Activated CD4-positive, alpha-beta memory T cell treated with anti-CD3 and anti-CD28 coated beads, Interleukin-2, amount 10 ng/mL, durations not matched to agents 7 days and 5 days (primary cell): ENCODE data around the gene BCLAF3. TPM values are rescaled to one million over a fixed set of nuclear protein-coding genes. Genes with fewer than 3 reads are reported as not detected.

Experiments
- CTCF ChIA-PET: fragments of 350-600 bp; sonication (Branson Sonifier 250); formaldehyde crosslinking; loops from one replicate; lab custom pipeline; 2021; ENCODE audit warnings: antibody characterized with exemption, inconsistent platforms; lab: Charles Lee
- POLR2A ChIA-PET: fragments of 350-600 bp; sonication (Branson Sonifier 250); formaldehyde crosslinking; loops from one replicate; lab custom pipeline; 2021; ENCODE audit warnings: antibody characterized with exemption; lab: Charles Lee
- DNase-seq: peaks from one replicate; pipeline ENCODE4 v3.0.0-alpha.2; 2020
- H3K27ac Mint-ChIP-seq: one replicate; pipeline ENCODE4 v1.8.0; 2021; ENCODE audit warnings: mild to moderate bottlenecking, mixed read lengths
- H3K27me3 Mint-ChIP-seq: one replicate; pipeline ENCODE4 v1.8.0; 2021; ENCODE audit warnings: mixed read lengths
- H3K36me3 Mint-ChIP-seq: one replicate; pipeline ENCODE4 v1.8.0; 2021; ENCODE audit warnings: low read depth, mixed read lengths
- H3K4me1 Mint-ChIP-seq: one replicate; pipeline ENCODE4 v1.8.0; 2021; ENCODE audit warnings: mixed read lengths
- H3K4me3 Mint-ChIP-seq: one replicate; pipeline ENCODE4 v1.8.0; 2021; ENCODE audit warnings: mild to moderate bottlenecking, mixed read lengths
- H3K9me3 Mint-ChIP-seq: one replicate; pipeline ENCODE4 v1.8.0; 2021; ENCODE audit warnings: mixed read lengths
- total RNA-seq, 2 experiments: library from RNA; stranded (reverse); gene quantifications; one replicate each; pipeline ENCODE4 v1.2.3, GENCODE V29; 2021

The BCLAF3 gene
- total RNA-seq, 2 experiments from 2014 or later, result 8.4 to 8.6 TPM

DNA sequence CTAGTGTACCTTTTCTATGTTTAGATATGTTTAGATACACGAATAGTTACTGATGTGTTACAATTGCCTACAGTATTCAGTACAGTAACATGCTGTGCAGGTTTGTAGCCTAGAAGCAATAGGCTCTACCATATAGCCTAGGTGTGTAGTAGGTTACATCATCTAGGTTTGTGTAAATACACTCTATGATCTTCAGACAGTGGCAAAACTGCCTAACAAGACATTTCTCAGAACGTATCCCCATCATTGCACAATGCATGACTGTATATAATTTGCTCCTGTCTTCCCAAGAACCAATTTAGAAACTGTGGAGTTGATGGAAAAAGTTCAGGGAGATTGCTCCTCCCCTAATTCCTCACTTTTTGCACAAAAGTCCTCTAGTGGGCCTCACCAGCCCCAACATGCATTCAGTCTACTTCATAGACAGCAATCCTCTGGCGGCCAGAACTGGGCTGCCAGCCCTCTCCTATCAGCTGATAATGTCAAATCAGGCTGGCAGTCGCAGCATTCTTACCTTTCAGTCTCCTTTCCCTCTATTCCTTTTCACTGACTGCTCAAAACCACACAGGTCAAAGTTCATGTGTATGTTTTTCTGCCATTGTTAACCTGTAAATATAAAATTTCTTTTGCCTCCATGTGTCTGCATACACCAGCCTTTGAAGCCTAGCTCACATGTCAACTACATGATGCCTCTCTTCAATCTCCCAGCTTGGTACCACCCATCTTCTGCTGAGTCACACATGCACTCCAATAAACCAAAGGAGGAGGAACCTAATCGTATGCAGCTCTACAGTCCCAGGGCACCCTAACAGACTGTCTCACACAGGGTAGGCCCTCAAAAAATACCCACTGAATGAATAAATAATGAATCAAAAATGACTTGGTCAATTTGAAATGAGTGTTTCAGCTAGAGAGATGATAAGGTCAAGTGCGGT lies 32.0 kb downstream of the BCLAF3 start:
- ChIA-PET POLR2A (no interaction called here), CTCF (no interaction called here)
- Mint-ChIP-seq H3K4me1 (peaks cover 5% of the 10 kb centered on the region), H3K27me3 (no peaks in the 10 kb centered on the region), H3K27ac (no peak overlapping the region), H3K36me3 (peaks cover 7% of the 10 kb centered on the region), H3K4me3 (no peak overlapping the region), H3K9me3 (no peaks in the 10 kb centered on the region)
- no peak for DNase-seq

DNA sequence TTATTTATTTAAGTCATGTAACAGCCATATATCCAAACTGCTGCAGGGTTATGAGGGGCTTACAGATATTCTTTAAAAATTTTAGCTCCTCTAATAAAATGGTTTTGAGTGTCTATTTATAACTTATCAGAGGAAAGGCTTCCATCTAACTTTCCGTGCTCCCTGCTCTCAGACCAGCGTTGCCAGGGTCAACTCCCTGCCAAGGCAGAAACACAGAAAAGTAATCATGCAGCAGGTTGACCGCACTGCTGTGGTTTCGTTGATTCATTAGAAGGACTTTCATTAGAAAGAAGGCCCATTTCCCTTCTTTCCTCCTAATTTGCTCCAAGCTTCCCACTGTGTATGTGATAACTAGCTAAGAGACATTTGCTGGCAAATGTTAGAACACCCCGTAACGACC lies 33.9 kb downstream of the BCLAF3 start:
- Mint-ChIP-seq H3K9me3 (no peaks in the 10 kb centered on the region), H3K27me3 (no peaks in the 10 kb centered on the region), H3K27ac (no peak overlapping the region), H3K4me3 (no peak overlapping the region), H3K4me1 (peaks cover 3% of the 10 kb centered on the region), H3K36me3 (peaks cover 9% of the 10 kb centered on the region)
- DNase-seq, result no peak
- ChIA-PET POLR2A (no interaction called here), CTCF (no interaction called here)

DNA sequence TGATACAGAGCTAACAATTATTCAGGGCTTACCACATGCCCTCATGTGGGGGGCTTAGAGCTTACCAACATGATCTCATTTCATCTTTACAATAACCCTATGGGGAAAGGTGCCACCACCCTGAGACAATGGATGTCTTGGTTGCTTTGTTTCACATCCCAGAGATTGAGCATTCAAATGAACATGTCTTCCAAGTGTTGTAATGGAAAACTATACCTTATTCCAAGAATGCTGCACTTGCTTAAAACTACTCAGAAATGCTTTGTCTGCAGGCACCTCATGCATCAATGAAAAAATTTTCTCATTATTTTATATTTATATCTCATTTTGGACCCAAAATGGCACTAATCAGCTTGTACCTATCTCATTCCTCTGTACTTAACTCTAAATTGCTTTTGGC lies 34.6 kb downstream of the BCLAF3 start:
- ChIA-PET POLR2A (no interaction called here), CTCF (no interaction called here)
- Mint-ChIP-seq H3K4me1 (peaks cover 3% of the 10 kb centered on the region), H3K9me3 (no peaks in the 10 kb centered on the region), H3K27me3 (no peaks in the 10 kb centered on the region), H3K4me3 (no peak overlapping the region), H3K36me3 (peaks cover 9% of the 10 kb centered on the region), H3K27ac (no peak overlapping the region)
- no peak for DNase-seq

DNA sequence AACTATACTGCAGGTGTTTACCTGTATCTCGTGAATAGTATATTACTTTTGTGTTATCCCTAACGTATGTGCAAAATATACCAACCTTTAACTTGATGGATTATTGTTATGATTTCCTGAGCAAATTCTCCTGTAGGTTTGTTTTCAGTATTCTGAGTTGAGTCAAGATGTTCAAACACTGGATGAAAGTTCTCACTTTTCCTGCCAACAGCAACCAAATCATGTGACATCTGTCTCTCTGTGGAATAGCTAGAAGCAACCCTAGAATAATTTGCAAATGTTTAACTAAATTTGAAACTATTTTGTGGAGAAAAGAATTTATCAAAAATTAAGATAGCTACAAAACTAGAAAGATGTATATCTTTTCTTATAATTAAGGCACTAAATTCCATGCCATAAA lies 35.6 kb downstream of the BCLAF3 start:
- no peak for DNase-seq
- H3K27me3 Mint-ChIP-seq, result no peaks in the 10 kb centered on the region
- ChIA-PET POLR2A (no interaction called here), CTCF (no interaction called here)
- H3K4me1 Mint-ChIP-seq, result no peaks in the 10 kb centered on the region
- no peaks in the 10 kb centered on the region for H3K9me3 Mint-ChIP-seq
- no peak overlapping the region for H3K4me3 Mint-ChIP-seq
- H3K36me3 Mint-ChIP-seq, result peaks cover 13% of the 10 kb centered on the region
- H3K27ac Mint-ChIP-seq, result no peak overlapping the region

DNA sequence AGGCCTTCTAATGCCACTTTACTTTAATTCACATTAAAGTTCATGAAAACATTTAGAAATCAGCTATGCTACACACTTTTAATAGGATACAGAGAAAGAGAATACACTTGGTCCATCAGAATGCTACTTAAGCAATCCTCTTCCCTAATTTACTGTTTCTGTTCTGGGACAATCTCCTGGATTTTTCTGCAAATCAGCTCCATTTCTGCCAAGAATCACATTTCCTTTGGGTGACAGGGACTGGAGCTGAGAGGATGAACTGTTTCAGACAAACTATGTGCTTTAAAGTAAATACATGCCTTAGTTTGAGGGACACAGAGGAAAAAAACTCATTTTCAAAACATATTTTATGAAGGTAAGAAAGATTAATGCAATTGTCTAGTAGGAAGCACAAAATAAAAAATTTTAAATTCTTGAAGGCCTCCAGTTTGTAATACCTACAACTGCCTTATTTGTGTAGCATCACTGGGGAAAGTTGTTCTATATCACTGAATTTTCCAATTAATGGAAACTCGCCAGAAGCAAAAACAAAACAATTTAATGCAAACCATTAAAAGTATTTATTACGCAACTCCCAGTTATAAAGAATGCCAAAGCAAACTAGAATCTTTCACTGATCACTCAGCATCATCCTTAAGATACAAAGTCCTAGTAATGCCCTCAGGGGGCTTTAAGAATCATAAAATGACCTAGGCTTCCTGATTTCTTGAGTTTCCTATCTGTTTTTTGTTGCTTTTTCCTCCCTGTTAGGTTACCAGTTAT lies 36.3 kb downstream of the BCLAF3 start:
- Mint-ChIP-seq H3K27ac (no peak overlapping the region), H3K4me1 (no peaks in the 10 kb centered on the region), H3K27me3 (no peaks in the 10 kb centered on the region), H3K9me3 (no peaks in the 10 kb centered on the region), H3K36me3 (peaks cover 18% of the 10 kb centered on the region), H3K4me3 (no peak overlapping the region)
- ChIA-PET POLR2A (no interaction called here), CTCF (no interaction called here)
- DNase-seq, result no peak

DNA sequence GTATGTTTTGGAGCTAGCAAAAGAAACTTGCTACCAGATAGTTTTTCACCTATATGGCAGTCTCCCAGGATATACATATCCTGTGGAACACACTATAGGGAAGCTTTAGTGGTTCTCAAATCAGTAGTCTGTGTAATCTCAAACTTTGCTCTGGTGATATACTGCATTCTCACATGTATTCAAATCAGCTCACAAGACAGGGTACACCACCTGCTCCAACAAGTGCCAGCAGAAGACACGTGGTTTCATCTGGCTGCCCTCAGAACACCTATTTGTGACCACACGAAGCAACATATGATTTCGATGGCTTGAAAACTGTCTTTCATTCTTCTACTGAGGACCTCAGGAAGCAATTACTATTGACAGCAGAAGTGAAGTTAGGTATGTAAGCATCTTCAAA lies 37.7 kb downstream of the BCLAF3 start:
- CTCF ChIA-PET, result no interaction called here
- Mint-ChIP-seq H3K36me3 (peaks cover 28% of the 10 kb centered on the region), H3K4me3 (no peak overlapping the region), H3K27me3 (no peaks in the 10 kb centered on the region), H3K9me3 (no peaks in the 10 kb centered on the region), H3K27ac (no peak overlapping the region), H3K4me1 (no peaks in the 10 kb centered on the region)
- no peak for DNase-seq
- POLR2A ChIA-PET, result no interaction called here

DNA sequence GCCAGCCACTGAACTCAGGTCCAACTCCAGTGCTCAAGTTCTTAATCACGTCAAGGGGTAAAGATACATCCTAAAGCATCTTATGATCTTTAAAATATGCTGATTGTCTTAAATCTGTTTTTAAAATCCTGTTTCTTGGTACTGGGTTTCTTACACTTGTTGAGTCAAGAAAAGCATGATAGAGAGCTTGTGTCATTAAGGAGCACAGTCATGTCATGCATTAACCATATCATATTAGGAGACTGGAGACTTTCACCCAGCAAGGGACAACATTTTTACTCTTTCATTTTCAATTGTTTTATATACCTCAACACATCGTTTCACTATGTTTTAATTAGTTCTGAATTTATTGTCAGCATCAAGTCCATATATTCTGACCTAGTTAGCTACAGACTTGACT lies 41.5 kb downstream of the BCLAF3 start:
- no peaks in the 10 kb centered on the region for H3K4me1 Mint-ChIP-seq
- peaks cover 37% of the 10 kb centered on the region for H3K36me3 Mint-ChIP-seq
- no peaks in the 10 kb centered on the region for H3K9me3 Mint-ChIP-seq
- no peak overlapping the region for H3K27ac Mint-ChIP-seq
- H3K4me3 Mint-ChIP-seq, result no peak overlapping the region
- ChIA-PET CTCF (interaction anchor here (0.7 kb wide), 1 partner anchor 44 kb away, joined by 8 read pairs; no protein-coding TSS in a partner anchor), POLR2A (no interaction called here)
- no peak for DNase-seq
- no peaks in the 10 kb centered on the region for H3K27me3 Mint-ChIP-seq

DNA sequence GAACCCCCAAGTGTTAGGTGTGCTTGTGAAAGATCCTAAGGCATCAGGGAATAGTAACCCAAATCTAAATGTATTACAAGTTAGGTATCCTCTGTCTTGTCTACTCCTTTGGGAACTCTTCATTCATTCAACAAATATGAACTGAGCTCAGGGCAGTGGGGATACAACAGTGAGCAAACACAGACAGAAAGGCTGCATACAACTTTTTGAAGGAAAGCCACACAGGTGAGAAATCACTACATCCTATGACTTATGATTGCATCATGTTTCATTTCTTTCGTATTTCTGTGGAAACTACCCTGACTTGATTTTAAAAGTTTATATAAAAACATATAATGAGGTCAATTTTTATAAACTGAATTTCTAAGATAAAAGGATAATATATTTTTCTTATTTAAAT lies 43.2 kb downstream of the BCLAF3 start:
- Mint-ChIP-seq H3K36me3 (peaks cover 31% of the 10 kb centered on the region), H3K4me1 (no peaks in the 10 kb centered on the region), H3K4me3 (no peak overlapping the region), H3K9me3 (no peaks in the 10 kb centered on the region), H3K27me3 (no peaks in the 10 kb centered on the region), H3K27ac (no peak overlapping the region)
- POLR2A ChIA-PET, result interaction anchor here (0.6 kb wide), 1 partner anchor 12 kb away, joined by 3 read pairs; no protein-coding TSS in a partner anchor
- CTCF ChIA-PET, result no interaction called here
- DNase-seq, result no peak

Other genes with a start within 250 kb of the BCLAF3 start
- 100 to 1,000 TPM; 119 to 126 TPM for gene SH3KBP1, start 103.5 kb downstream of the BCLAF3 start, total RNA-seq
- gene MAP7D2, start 125.8 kb upstream of the BCLAF3 start, total RNA-seq, result under 1 TPM; 0.43 to 0.50 TPM
- gene EIF1AX, start 150.8 kb upstream of the BCLAF3 start, total RNA-seq, result 10 to 100 TPM; 51.2 to 54.5 TPM